ENCODE measurements around the gene CCDC43. TPM values are rescaled to one million over a fixed set of nuclear protein-coding genes. Genes with fewer than 3 reads are reported as not detected.

CCDC43 gene
- total RNA-seq, 1 experiment from 2014 or later, result 33.0 TPM

DNA sequence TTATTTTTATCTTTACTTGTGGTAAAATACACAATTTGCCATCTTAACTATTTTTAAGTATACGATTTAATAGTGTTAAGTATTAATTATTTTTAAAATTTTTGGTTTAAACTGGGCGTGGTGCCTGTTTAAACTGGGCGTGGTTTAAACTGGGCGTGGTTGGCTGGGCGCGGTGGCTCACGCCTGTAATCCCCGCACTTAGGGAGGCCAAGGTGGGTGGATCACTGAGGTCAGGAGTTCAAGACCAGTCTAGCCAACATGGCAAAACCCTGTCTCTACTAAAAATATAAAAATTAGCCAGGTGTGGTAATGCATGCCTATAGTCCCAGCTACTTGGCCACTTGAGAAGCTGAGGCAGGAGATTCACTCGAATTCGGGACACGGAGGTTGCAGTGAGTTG, 4.0 kb upstream of the CCDC43 start:
- Histone ChIP-seq H3K9ac (ENCODE audit: low read length) (no peak overlapping the region), H3K27ac (ENCODE audit: low read depth, low read length) (no peak overlapping the region), H3K9me2 (ENCODE audit: insufficient read depth) (no peaks in the 10 kb centered on the region), H2AFZ (ENCODE audit: low read depth, low read length, poor library complexity, severe bottlenecking) (no peak overlapping the region), H4K20me1 (ENCODE audit: insufficient read depth) (no peaks in the 10 kb centered on the region), H3K4me2 (ENCODE audit: low read length) (no peak overlapping the region), H3K4me1 (ENCODE audit: control insufficient read depth in 1 of 2, insufficient read depth in 2 of 2, low read length in 2 of 2) (peaks cover 9 to 25% of the 10 kb centered on the region in 2 experiments; a peak in 3 of 4 replicates), H3K27me3 (ENCODE audit: insufficient read depth, low read length) (no peaks in the 10 kb centered on the region), H3K79me2 (ENCODE audit: insufficient read depth, low read length) (peaks cover 10% of the 10 kb centered on the region), H3K9me3 (ENCODE audit: control insufficient read depth in 1 of 2, insufficient read depth in 1 of 2, low read depth in 1 of 2, low read length in 2 of 2) (no peaks in the 10 kb centered on the region), H3K36me3 (ENCODE audit: control insufficient read depth in 1 of 2, insufficient read depth in 2 of 2, low read length in 2 of 2) (no peaks in the 10 kb centered on the region), H3K4me3 (replicated peaks in 1 of 2; ENCODE audit: low read depth in 1 of 2, low read length in 2 of 2) (no peak overlapping the region)
- ATAC-seq, result no peak
- POLR2A ChIA-PET, result no interaction called here
- no peak for DNase-seq (ENCODE audit: low read depth, low spot score)
- TF ChIP-seq ELF1 (IDR thresholded peaks at IDR 0.05; ENCODE audit: borderline replicate concordance, low read depth) (no peak), ZNF274 (IDR thresholded peaks at IDR 0.05; ENCODE audit: low read depth, low read length) (no peak), CEBPB (IDR thresholded peaks at IDR 0.05; ENCODE audit: low read depth) (no peak), EGR1 (IDR thresholded peaks at IDR 0.05; ENCODE audit: low read depth) (no peak), EZH2 (IDR thresholded peaks at IDR 0.05) (no peak)
- TF ChIP-seq, protein P1, sequence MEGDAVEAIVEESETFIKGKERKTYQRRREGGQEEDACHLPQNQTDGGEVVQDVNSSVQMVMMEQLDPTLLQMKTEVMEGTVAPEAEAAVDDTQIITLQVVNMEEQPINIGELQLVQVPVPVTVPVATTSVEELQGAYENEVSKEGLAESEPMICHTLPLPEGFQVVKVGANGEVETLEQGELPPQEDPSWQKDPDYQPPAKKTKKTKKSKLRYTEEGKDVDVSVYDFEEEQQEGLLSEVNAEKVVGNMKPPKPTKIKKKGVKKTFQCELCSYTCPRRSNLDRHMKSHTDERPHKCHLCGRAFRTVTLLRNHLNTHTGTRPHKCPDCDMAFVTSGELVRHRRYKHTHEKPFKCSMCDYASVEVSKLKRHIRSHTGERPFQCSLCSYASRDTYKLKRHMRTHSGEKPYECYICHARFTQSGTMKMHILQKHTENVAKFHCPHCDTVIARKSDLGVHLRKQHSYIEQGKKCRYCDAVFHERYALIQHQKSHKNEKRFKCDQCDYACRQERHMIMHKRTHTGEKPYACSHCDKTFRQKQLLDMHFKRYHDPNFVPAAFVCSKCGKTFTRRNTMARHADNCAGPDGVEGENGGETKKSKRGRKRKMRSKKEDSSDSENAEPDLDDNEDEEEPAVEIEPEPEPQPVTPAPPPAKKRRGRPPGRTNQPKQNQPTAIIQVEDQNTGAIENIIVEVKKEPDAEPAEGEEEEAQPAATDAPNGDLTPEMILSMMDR (IDR thresholded peaks at IDR 0.05 in 2 of 3, conservative IDR thresholded peaks at IDR 0.05 in 1 of 3; ENCODE audit: borderline replicate concordance in 1 of 3, insufficient read depth in 1 of 3, low read depth in 2 of 3, low read length in 2 of 3), result no peak
- TF ChIP-seq, protein P2, sequence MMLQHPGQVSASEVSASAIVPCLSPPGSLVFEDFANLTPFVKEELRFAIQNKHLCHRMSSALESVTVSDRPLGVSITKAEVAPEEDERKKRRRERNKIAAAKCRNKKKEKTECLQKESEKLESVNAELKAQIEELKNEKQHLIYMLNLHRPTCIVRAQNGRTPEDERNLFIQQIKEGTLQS (IDR thresholded peaks at IDR 0.05), result no peak
- BruUV-seq (replicated peaks), result no TSS peak
- intact Hi-C loops (cut with micrococcal nuclease), result no loop called here
- CTCF ChIA-PET, result no interaction called here
- RAD21 ChIA-PET (ENCODE audit: low non-redundant PET in 1 of 2, low total read pairs in 2 of 2, uncharacterized antibody in 2 of 2, unreplicated experiment in 2 of 2), result no interaction called here

Measured in HCT116 (cell line).